Heart left ventricle (tissue), 13 donors: Measurements from ENCODE around the gene GRAMD1C.

Experiments
- CTCF ChIP-seq, 12 donors: fragments of 200-600 bp; sonication (generic) in 4 of 12; IDR thresholded peaks; one replicate each; pipeline versions ENCODE4 v1.5.0 to v1.8.0; 2018 to 2022; ENCODE audit warnings: antibody characterized with exemption in 12 of 12, mild to moderate bottlenecking in 5 of 12
- POLR2A ChIP-seq, 2 donors: fragments of 450-650 bp; IDR thresholded peaks; one replicate each; pipeline ENCODE4 v1.6.1; 2017; ENCODE audit warnings: antibody characterized with exemption in 2 of 2, mild to moderate bottlenecking in 2 of 2, moderate library complexity in 2 of 2
- donor health status: ischemic (EF 13 %, LVEDD 7.1; RV severe dilation, severe dysfunction).
- donor health status: DM: no; HTN: yes; CAD: no.
- donor health status: DM: no; HTN: no; CAD: no.
- donor health status: ischemic (EF 25% LVEDD 6.9; RV normal size, moderate dysfunction).
- donor health status: ischemic (EF 25% LVEDD 5.7; RV mildly dilated, moderate dysfunction).
- donor health status: ischemic (EF 35%, LVEDD 5.7; RV mildly dilated, moderate dysfunction).
- donor health status: nonischemic (EF 11% LVEDD 7.7; RV severe dilation, severe dysfunction).
- donor health status: DM: yes; HTN: yes; CAD: no.
- donor health status: PGD.
- donor health status: ischemic (EF 29% LVEDD 5.4; RV normal size, mild dysfunction).
- donor health status: nonischemic (EF 23%, LVEDD 6.1; RV moderate dilation, normal function).

DNA sequence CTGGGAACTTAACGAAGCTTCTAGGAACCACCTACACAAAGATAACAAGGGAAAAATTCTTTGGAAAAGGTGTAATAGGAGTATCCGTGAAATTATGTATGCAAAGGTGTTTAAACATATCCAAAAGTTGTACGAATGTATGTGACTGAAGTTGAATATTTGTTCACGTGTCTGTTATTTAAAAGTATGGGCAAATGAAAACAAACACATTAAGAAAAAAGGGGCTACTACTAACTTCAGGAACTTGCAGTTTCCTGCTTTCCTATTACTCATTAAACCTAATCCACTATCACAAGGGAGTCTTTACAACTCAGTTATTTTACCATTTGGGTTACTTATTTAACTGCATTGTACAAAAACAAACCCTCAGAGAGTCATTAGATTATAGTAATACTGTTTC, 33.9 kb upstream of the GRAMD1C start:
- TF ChIP-seq CTCF (IDR thresholded peaks at IDR 0.05) (no peak), POLR2A (IDR thresholded peaks at IDR 0.05) (no peak)
